Keratinocyte (primary cell): ENCODE data around the gene TNFSF8. TPM values are rescaled to one million over a fixed set of nuclear protein-coding genes. Genes with fewer than 3 reads are reported as not detected.

Experiments used
- DNase-seq: peaks from one replicate; pipeline ENCODE4 v3.0.0-alpha.2; 2011; ENCODE audit warnings: low read depth, missing footprints, low spot score
- FAIRE-seq: peaks from 2 replicates; lab custom pipeline; 2011; peaks lifted over from hg19 to GRCh38; lab: Jason Lieb, UNC
- H2AFZ ChIP-seq: 2 replicates; pipeline ENCODE4 v1.6.0; 2012; ENCODE audit warnings: low read length, control low read depth, inconsistent platforms; ENCODE audit not compliant: control insufficient read depth
- H3K27ac ChIP-seq: 2 replicates; pipeline ENCODE4 v1.5.1; 2011; ENCODE audit warnings: low read length; ENCODE audit not compliant: control insufficient read depth, insufficient read depth
- H3K27me3 ChIP-seq: 3 replicates; pipeline ENCODE4 v1.6.0; 2011; ENCODE audit warnings: low read length; ENCODE audit not compliant: control insufficient read depth, insufficient read depth; ENCODE audit errors: extremely low read depth
- H3K36me3 ChIP-seq, 2 experiments: 2 replicates in 1 of 2; 3 replicates in 1 of 2; pipeline ENCODE4 v1.5.1; 2011; ENCODE audit warnings: low read length in 2 of 2, mild to moderate bottlenecking in 1 of 2; ENCODE audit not compliant: control insufficient read depth in 2 of 2, insufficient read depth in 2 of 2; ENCODE audit errors: extremely low read depth in 1 of 2
- H3K4me1 ChIP-seq: 3 replicates; pipeline ENCODE4 v1.5.1; 2011; ENCODE audit warnings: low read length; ENCODE audit not compliant: control insufficient read depth, insufficient read depth; ENCODE audit errors: extremely low read depth
- H3K4me2 ChIP-seq: 3 replicates; pipeline ENCODE4 v1.6.0; 2011; ENCODE audit warnings: low read depth, low read length; ENCODE audit not compliant: control insufficient read depth, insufficient read depth; ENCODE audit errors: extremely low read depth
- H3K4me3 ChIP-seq, 3 experiments: fragments of 200-600 bp in 1 of 3; sonication (generic) in 1 of 3; 2 replicates in 2 of 3; 3 replicates in 1 of 3; pipeline ENCODE4 v1.5.1; 2011 to 2016; ENCODE audit warnings: low read length in 3 of 3, mild to moderate bottlenecking in 3 of 3, control low read depth in 2 of 3, inconsistent platforms in 1 of 3, low read depth in 1 of 3, mixed read lengths in 1 of 3, mixed run types in 1 of 3, moderate library complexity in 1 of 3; ENCODE audit not compliant: control insufficient read depth in 2 of 3, insufficient read depth in 2 of 3; ENCODE audit errors: extremely low read depth in 1 of 3
- H3K79me2 ChIP-seq: 2 replicates; pipeline ENCODE4 v1.6.0; 2012; ENCODE audit warnings: low read length; ENCODE audit not compliant: control insufficient read depth, insufficient read depth
- H3K9ac ChIP-seq: 3 replicates; pipeline ENCODE4 v1.6.0; 2011; ENCODE audit warnings: low read length; ENCODE audit not compliant: control insufficient read depth, insufficient read depth; ENCODE audit errors: extremely low read depth
- H3K9me1 ChIP-seq: 3 replicates; pipeline ENCODE4 v1.6.0; 2011; ENCODE audit warnings: low read length; ENCODE audit not compliant: control insufficient read depth, insufficient read depth; ENCODE audit errors: extremely low read depth
- H3K9me3 ChIP-seq: 2 replicates; pipeline ENCODE4 v1.5.1; 2012; ENCODE audit warnings: low read depth, low read length; ENCODE audit not compliant: control insufficient read depth
- H4K20me1 ChIP-seq: 3 replicates; pipeline ENCODE4 v1.6.0; 2011; ENCODE audit warnings: low read length; ENCODE audit not compliant: control insufficient read depth, insufficient read depth; ENCODE audit errors: extremely low read depth
- EZH2 ChIP-seq: IDR thresholded peaks from one replicate; pipeline ENCODE4 v1.6.1; 2012; ENCODE audit warnings: inconsistent platforms, mild to moderate bottlenecking, low read length, moderate library complexity
- dilution Hi-C: fragments of 300-500 bp; cut with MboI; formaldehyde crosslinking; loops from one replicate; pipeline ENCODE4 v1.7.0; 2020; ENCODE audit warnings: low sequenced_read_pairs; ENCODE audit not compliant: extremely low pct_ligation_motif_present
- polyA plus RNA-seq, 5 experiments: library from polyadenylated mRNA; depleted of rRNA in 3 of 5; stranded (reverse) in 3 of 5; stranded (forward) in 1 of 5; unstranded in 1 of 5; fragments of >200 nt; gene quantifications; 1 replicate in 1 of 5; 2 replicates in 3 of 5; 3 replicates in 1 of 5; pipeline versions ENCODE4 v1.2.1 to v1.2.3, GENCODE V29; 2011 to 2012; ENCODE audit warnings: missing spikeins in 2 of 5, low read depth in 1 of 5, low replicate concordance in 1 of 5
- TF ChIP-seq, protein P1 (sequence below), 3 experiments: IDR thresholded peaks in 1 of 3; conservative IDR thresholded peaks in 1 of 3; optimal IDR thresholded peaks in 1 of 3; 2 replicates in 2 of 3; 3 replicates in 1 of 3; pipeline versions ENCODE3 to v1.5.1; 2011; ENCODE audit warnings: low read length in 3 of 3, mild to moderate bottlenecking in 3 of 3, moderate library complexity in 2 of 3, control low read depth in 1 of 3, inconsistent platforms in 1 of 3; ENCODE audit not compliant: insufficient read depth in 2 of 3; ENCODE audit errors: extremely low read depth in 1 of 3

TNFSF8 gene
- polyA plus RNA-seq, 1 donor (not counting 4 experiments of a cell fraction or from before 2014, with no cell fraction given) = not detected

DNA sequence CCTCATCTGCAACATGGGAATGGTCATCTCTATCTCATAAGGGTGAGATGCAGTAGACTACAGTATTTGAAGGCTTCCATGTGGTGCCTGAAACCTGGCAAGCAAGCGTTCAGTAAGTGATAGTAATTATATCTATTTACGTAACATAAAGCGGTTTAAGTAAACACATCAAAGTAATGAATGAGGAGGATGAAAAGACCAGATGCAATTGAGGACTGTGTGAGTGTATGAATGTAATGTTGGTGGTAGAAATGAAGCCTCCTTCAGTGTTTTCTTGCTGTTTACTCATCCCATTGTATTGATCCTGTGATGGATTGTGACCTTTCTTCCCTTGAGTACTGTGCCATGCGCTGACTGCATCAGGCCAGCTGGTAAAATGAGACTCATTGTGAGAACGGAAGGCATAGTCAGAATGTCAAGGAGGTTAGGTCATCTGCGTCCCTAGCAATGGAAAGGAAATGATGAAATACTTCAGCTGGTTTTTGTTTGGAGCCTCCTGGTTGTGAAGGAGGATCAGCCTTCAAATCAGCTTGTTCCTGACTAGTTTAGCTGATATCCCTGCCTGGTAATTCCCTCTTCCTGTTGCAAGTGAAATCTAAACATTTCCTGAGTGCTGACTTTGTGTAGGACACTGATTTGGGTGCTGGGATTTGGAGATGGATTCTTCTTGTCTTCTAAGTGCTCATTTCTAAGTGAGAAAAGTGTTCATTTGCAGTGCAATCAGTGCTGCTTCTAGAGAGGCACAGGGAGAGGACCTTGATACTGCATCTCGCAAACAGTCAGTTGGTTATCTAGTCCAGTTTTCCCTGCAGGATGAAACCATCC, 35.6 kb downstream of the TNFSF8 start:
- no peaks in the 10 kb centered on the region for H3K9me1 ChIP-seq
- no peak for DNase-seq
- no peak overlapping the region for H3K4me3 ChIP-seq
- H3K27me3 ChIP-seq = no peaks in the 10 kb centered on the region
- H3K9me3 ChIP-seq = no peaks in the 10 kb centered on the region
- peaks cover 27% of the 10 kb centered on the region for H3K4me1 ChIP-seq
- peak overlapping the region; percentile 24 for H3K4me2 ChIP-seq
- H3K79me2 ChIP-seq = no peaks in the 10 kb centered on the region
- no peaks in the 10 kb centered on the region for H4K20me1 ChIP-seq
- no peaks in the 10 kb centered on the region for H3K36me3 ChIP-seq
- peak overlapping the region; percentile 5 for H3K27ac ChIP-seq
- H2AFZ ChIP-seq = peak overlapping the region; percentile 61
- peak; percentile 90 for FAIRE-seq
- no peak overlapping the region for H3K9ac ChIP-seq
- TF ChIP-seq, protein P1, sequence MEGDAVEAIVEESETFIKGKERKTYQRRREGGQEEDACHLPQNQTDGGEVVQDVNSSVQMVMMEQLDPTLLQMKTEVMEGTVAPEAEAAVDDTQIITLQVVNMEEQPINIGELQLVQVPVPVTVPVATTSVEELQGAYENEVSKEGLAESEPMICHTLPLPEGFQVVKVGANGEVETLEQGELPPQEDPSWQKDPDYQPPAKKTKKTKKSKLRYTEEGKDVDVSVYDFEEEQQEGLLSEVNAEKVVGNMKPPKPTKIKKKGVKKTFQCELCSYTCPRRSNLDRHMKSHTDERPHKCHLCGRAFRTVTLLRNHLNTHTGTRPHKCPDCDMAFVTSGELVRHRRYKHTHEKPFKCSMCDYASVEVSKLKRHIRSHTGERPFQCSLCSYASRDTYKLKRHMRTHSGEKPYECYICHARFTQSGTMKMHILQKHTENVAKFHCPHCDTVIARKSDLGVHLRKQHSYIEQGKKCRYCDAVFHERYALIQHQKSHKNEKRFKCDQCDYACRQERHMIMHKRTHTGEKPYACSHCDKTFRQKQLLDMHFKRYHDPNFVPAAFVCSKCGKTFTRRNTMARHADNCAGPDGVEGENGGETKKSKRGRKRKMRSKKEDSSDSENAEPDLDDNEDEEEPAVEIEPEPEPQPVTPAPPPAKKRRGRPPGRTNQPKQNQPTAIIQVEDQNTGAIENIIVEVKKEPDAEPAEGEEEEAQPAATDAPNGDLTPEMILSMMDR (optimal IDR thresholded peaks at IDR 0.05 in 1 of 3, IDR thresholded peaks at IDR 0.05 in 1 of 3, conservative IDR thresholded peaks at IDR 0.05 in 1 of 3; ENCODE audit: extremely low read depth in 1 of 3, insufficient read depth in 2 of 3, low read length in 3 of 3) = no peak
- no peak for TF ChIP-seq EZH2
- dilution Hi-C loops = no loop called here

DNA sequence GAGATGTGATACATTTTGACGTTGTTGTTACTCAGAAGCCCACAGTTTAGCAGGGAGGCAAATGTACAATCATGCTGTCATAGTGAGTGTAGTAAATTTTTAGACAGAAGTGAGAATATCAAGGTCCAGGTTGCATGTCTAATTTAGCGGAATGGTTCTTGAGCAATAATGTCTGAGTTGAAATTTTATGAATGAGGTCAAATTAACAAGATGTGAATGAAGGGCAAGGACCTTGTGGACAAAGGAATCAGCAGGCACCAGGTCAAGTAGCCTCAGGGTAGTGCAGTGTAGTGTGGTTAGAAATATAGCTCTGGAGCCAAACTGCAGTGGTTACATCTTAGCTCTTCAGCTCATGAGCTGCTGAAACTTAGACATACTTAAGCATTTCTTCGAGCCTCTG, 36.2 kb downstream of the TNFSF8 start:
- Histone ChIP-seq H3K9me1 (no peaks in the 10 kb centered on the region), H3K27ac (peak overlapping the region; percentile 5), H3K4me1 (peaks cover 29% of the 10 kb centered on the region), H3K9me3 (no peaks in the 10 kb centered on the region), H3K9ac (no peak overlapping the region), H3K4me2 (no peak overlapping the region), H4K20me1 (no peaks in the 10 kb centered on the region), H3K27me3 (no peaks in the 10 kb centered on the region), H2AFZ (no peak overlapping the region), H3K4me3 (no peak overlapping the region), H3K36me3 (no peaks in the 10 kb centered on the region), H3K79me2 (no peaks in the 10 kb centered on the region)
- FAIRE-seq (no peak), DNase-seq (no peak)
- TF ChIP-seq EZH2 = no peak
- TF ChIP-seq, protein P1 (optimal IDR thresholded peaks at IDR 0.05 in 1 of 3, IDR thresholded peaks at IDR 0.05 in 1 of 3, conservative IDR thresholded peaks at IDR 0.05 in 1 of 3; ENCODE audit: extremely low read depth in 1 of 3, insufficient read depth in 2 of 3, low read length in 3 of 3) = no peak
- dilution Hi-C loops = no loop called here
